Measurements from ENCODE around the gene GPAM.

Gene GPAM

GRCh38 chr10:112139176-112139575 is 44.4 kb downstream of the GPAM start:
- FAIRE-seq: no peak
- TF ChIP-seq TAF1 (IDR thresholded peaks at IDR 0.05; ENCODE audit: borderline replicate concordance, low read depth, low read length): no peak
- TF ChIP-seq POLR2A (IDR thresholded peaks at IDR 0.05; ENCODE audit: low read depth, low read length): no peak
- DNase-seq (ENCODE audit: insufficient read length): no peak

DNA sequence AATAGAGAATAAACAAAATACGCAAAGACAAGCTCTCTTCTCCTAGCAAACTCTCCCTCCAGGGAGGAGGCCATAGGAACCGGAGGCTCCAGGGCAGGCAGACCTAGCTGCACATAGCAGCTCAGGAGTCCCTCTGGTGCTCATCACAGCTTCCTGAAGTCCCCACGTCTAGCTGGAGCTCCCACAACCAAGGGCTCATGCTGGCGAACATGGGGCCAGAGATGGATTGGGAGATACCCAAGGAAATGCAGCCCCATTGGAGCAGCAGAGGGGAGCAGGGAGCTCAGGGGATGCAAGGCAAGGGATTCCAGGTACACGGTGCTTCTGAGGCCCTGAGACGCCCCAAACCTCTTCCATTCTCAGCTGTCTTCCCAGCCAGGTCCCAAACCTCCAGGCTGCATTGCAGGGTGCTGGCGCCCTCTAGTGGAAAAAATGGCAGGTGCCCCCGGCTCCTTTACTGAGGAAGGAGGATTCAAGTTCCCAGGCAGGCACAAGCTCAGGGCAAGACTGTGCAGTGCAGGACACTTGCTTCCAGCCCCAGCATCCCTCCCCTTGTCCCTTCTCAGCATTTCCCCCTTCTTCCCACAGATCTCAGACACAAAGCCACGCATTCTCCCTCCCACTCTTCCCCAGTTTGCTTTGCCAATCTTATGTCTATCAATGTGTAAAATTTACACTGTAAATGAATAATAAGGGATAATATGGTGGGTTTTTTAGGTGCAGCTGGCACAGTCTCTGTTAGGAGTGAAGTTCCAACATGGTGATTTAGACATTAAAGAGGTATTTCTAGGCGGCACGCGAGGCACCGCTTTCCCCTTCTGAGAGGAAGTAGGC is 46.2 kb downstream of the GPAM start:
- peak; percentile 47 for DNase-seq (ENCODE audit: insufficient read length)
- no peak for FAIRE-seq
- no peak for TF ChIP-seq TAF1 (IDR thresholded peaks at IDR 0.05; ENCODE audit: borderline replicate concordance, low read depth, low read length)

DNA sequence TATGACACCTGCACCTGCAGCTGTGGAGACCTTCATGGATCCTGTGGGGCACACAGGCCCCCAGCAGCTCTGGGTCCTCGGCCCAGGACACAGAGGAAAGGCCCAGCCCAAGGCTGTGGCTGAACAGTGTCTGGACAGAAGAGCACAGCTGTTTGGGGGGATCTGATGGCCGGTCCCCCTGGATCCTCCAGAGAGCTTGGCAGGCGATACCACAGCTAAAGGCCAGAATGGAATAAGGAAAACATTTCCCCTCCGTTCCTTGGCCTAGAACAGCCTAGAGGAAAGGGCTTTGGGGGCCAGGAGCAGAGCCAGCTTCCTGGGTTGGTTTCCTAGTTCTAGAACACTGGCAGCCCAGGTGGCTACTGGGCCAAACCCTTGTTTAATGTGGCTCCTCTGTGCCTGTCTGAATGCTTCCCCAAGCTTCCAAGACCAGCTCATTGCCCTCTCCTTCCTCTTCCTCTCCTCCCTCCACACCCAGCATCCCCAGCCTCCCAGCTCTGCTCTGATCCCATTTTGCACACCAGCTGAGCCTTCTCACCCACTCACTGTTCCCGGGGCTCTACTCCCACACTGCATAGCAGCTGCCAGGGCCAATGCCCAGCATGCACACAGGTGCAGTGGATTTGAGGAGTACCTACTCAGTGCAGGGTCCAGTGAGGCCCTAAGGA is 46.9 kb downstream of the GPAM start:
- DNase-seq (ENCODE audit: insufficient read length) (no peak), FAIRE-seq (no peak)
- TF ChIP-seq TAF1 (IDR thresholded peaks at IDR 0.05; ENCODE audit: borderline replicate concordance, low read depth, low read length) (no peak), POLR2A (IDR thresholded peaks at IDR 0.05; ENCODE audit: low read depth, low read length) (no peak), POLR2AphosphoS5 (IDR thresholded peaks at IDR 0.05; ENCODE audit: low read depth, low read length) (no peak)

- TF ChIP-seq POLR2A (IDR thresholded peaks at IDR 0.05; ENCODE audit: low read depth, low read length): no peak
- TF ChIP-seq TAF1 (IDR thresholded peaks at IDR 0.05; ENCODE audit: borderline replicate concordance, low read depth, low read length): no peak
- TF ChIP-seq POLR2AphosphoS5 (IDR thresholded peaks at IDR 0.05; ENCODE audit: low read depth, low read length): no peak
- FAIRE-seq (no peak), DNase-seq (ENCODE audit: insufficient read length) (no peak)
Observed at GRCh38 chr10:112135604-112136003, 48.0 kb downstream of the GPAM start.

- FAIRE-seq: no peak
- no peak for DNase-seq (ENCODE audit: insufficient read length)
- TF ChIP-seq POLR2A (IDR thresholded peaks at IDR 0.05; ENCODE audit: low read depth, low read length) (no peak), TAF1 (IDR thresholded peaks at IDR 0.05; ENCODE audit: borderline replicate concordance, low read depth, low read length) (no peak)
Observed at GRCh38 chr10:112132435-112132834, 51.1 kb downstream of the GPAM start.

DNA sequence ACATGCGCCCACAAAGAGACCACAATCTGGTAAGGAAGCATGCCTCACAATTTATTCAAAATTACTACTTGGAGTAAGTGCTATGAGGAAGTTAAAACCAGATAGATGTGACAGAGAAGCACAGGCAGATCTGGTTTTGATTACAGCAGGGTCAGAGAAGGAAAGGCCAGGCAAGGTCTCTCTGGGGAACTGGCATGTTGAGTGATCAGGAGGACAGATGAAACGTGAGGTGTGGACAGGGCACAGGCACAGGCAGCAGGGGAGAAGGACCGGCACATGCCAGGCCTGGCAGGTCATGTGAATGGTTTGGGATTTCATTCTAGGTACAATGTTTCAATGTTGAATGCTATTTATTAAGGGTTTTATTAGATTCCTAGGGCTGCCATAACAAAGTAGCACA is 51.6 kb downstream of the GPAM start:
- FAIRE-seq (no peak), DNase-seq (ENCODE audit: insufficient read length) (no peak)
- TF ChIP-seq POLR2AphosphoS5 (IDR thresholded peaks at IDR 0.05; ENCODE audit: low read depth, low read length): no peak
- no peak for TF ChIP-seq TAF1 (IDR thresholded peaks at IDR 0.05; ENCODE audit: borderline replicate concordance, low read depth, low read length)
- TF ChIP-seq POLR2A (IDR thresholded peaks at IDR 0.05; ENCODE audit: low read depth, low read length): no peak

- TF ChIP-seq TAF1 (IDR thresholded peaks at IDR 0.05; ENCODE audit: borderline replicate concordance, low read depth, low read length): no peak
- DNase-seq (ENCODE audit: insufficient read length) (no peak), FAIRE-seq (no peak)
Observed at GRCh38 chr10:112131346-112131745, 52.2 kb downstream of the GPAM start.

- no peak for FAIRE-seq
- no peak for TF ChIP-seq POLR2AphosphoS5 (IDR thresholded peaks at IDR 0.05; ENCODE audit: low read depth, low read length)
- no peak for TF ChIP-seq TAF1 (IDR thresholded peaks at IDR 0.05; ENCODE audit: borderline replicate concordance, low read depth, low read length)
- TF ChIP-seq POLR2A (IDR thresholded peaks at IDR 0.05; ENCODE audit: low read depth, low read length): no peak
Observed at GRCh38 chr10:112126901-112127300, 56.7 kb downstream of the GPAM start.

DNA sequence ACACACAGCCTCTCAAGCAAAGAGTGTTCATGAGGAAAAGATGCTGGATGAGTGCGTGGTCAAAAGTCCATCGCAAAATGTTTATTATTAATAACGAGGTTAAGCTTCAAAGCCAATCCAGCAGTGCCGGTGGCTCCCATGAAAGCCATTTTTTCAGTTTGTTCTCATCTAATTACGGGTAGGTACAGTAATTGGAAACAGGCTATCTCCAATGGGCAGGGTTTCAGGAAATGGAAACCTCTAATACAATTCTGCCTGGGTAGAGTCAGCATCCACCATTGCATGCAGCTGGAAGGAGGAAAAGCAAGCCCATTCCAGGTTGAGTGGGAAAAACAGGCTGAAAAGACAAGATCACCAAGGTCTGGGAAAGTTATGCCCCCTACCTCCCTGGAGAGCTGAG is 57.4 kb downstream of the GPAM start:
- no peak for DNase-seq (ENCODE audit: insufficient read length)
- no peak for TF ChIP-seq TAF1 (IDR thresholded peaks at IDR 0.05; ENCODE audit: borderline replicate concordance, low read depth, low read length)
- TF ChIP-seq POLR2A (IDR thresholded peaks at IDR 0.05; ENCODE audit: low read depth, low read length): no peak
- no peak for TF ChIP-seq POLR2AphosphoS5 (IDR thresholded peaks at IDR 0.05; ENCODE audit: low read depth, low read length)
- no peak for FAIRE-seq

More at GRCh38 chr10:112126901-112127300, 56.7 kb downstream of the GPAM start:
- DNase-seq (ENCODE audit: insufficient read length): no peak

DNA sequence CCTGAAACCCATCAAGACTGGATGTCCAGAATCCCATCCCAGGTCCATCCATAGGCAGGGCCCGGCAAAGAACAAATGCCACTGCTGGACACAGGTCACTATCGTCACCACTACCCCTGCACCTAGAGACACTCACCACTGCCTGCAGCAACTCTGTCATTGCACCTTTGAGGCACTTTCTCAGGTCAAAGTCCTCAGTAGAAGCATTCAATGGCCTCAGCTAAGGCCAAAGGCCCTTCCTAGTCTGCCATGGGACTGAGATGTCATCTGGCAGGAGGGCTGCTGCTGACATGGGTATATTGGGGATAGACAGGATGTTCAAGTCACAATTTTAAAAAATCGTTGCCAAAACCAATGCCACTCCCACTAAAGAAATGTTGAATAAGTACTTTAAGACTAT is 58.7 kb downstream of the GPAM start:
- DNase-seq (ENCODE audit: insufficient read length): no peak
- TF ChIP-seq POLR2AphosphoS5 (IDR thresholded peaks at IDR 0.05; ENCODE audit: low read depth, low read length) (no peak), TAF1 (IDR thresholded peaks at IDR 0.05; ENCODE audit: borderline replicate concordance, low read depth, low read length) (no peak), POLR2A (IDR thresholded peaks at IDR 0.05; ENCODE audit: low read depth, low read length) (no peak)
- FAIRE-seq: no peak

DNA sequence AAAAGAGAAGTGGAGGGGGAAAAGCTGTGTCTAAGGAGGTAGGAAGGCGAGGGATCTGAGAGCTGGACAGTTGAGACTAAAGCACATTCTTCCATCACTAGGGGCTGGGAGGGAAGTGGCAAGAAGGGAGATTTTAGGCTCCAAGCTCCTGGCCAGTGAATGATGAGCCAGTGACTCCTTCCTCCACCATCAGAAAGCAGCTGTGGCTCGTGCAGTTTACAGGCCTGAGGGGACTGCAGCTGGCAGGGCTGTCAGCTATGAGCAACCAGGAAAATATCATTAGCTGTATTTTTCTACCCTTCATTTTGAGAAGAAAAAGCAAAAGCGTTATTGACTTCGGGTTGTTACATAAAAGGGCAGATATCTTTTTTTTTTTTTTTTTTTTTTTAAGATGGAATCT is 60.7 kb downstream of the GPAM start:
- no peak for DNase-seq (ENCODE audit: insufficient read length)
- no peak for TF ChIP-seq TAF1 (IDR thresholded peaks at IDR 0.05; ENCODE audit: borderline replicate concordance, low read depth, low read length)
- TF ChIP-seq POLR2AphosphoS5 (IDR thresholded peaks at IDR 0.05; ENCODE audit: low read depth, low read length): no peak
- no peak for TF ChIP-seq POLR2A (IDR thresholded peaks at IDR 0.05; ENCODE audit: low read depth, low read length)
- no peak for FAIRE-seq

DNA sequence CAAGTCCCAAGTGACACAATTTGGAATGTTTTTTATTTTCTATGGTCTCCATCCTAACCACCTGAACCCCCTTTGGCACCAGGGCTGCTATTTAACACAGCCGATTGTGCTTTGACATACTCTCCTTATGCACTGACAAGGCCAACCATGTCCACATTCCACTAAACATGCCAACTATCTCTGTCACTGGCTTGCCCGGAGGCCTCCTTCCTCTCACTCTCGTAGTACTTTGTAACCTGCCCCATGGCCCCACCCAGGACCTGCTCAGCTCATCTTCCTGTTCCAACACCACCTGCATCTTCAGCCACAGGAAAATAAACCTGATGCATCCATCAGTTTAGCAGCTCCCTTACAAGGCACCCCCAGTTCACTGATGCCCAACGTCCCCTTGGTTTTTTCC is 63.1 kb downstream of the GPAM start:
- no peak for TF ChIP-seq POLR2A (IDR thresholded peaks at IDR 0.05; ENCODE audit: low read depth, low read length)
- TF ChIP-seq POLR2AphosphoS5 (IDR thresholded peaks at IDR 0.05; ENCODE audit: low read depth, low read length): no peak
- DNase-seq (ENCODE audit: insufficient read length) (no peak), FAIRE-seq (no peak)

All from GM12892 (cell line).